ENCODE data around the gene GTSF1L.
"Not testable (repeated sequence)": the region's sequence is repeated elsewhere in the genome, so short reads cannot be mapped to it uniquely, and the experiment has no call there.

The GTSF1L gene

GRCh38 chr20:43726811-43727338 is at the start of gene GTSF1L:
Gene GTSF1L (minus strand): TSS chr20:43727002. CDS start chr20:43726694, 308 bp downstream.
- DNase-seq, result no peak

- DNase-seq, result no peak
Measured at GRCh38 chr20:43774754-43775153, 48.0 kb upstream of the GTSF1L start.

- DNase-seq, result no peak
Measured at GRCh38 chr20:43771503-43772190, 44.8 kb upstream of the GTSF1L start.

GRCh38 chr20:43770342-43770741 is 43.5 kb upstream of the GTSF1L start:
- DNase-seq, result no peak

GRCh38 chr20:43767686-43768474 is 41.1 kb upstream of the GTSF1L start:
- DNase-seq, result no peak

GRCh38 chr20:43766917-43767316 is 40.1 kb upstream of the GTSF1L start:
- no peak for DNase-seq

- DNase-seq, result no peak
Measured at GRCh38 chr20:43766385-43766784, 39.6 kb upstream of the GTSF1L start.

- DNase-seq, result no peak
Measured at GRCh38 chr20:43765916-43766315, 39.1 kb upstream of the GTSF1L start.

- no peak for DNase-seq
Measured at GRCh38 chr20:43762911-43763310, 36.1 kb upstream of the GTSF1L start.

- no peak for DNase-seq
Measured at GRCh38 chr20:43761386-43762340, 34.9 kb upstream of the GTSF1L start.

GRCh38 chr20:43757888-43758287 is 31.1 kb upstream of the GTSF1L start:
- not testable (repeated sequence) for DNase-seq

GRCh38 chr20:43755851-43756250 is 29.0 kb upstream of the GTSF1L start:
- no peak for DNase-seq

GRCh38 chr20:43755390-43755789 is 28.6 kb upstream of the GTSF1L start:
- no peak for DNase-seq

GRCh38 chr20:43752561-43753301 is 25.9 kb upstream of the GTSF1L start:
- DNase-seq, result peak; percentile 17

- DNase-seq, result no peak
Measured at GRCh38 chr20:43752051-43752360, 25.2 kb upstream of the GTSF1L start.

GRCh38 chr20:43751167-43752050 is 24.6 kb upstream of the GTSF1L start:
- DNase-seq, result peak; percentile 11

- DNase-seq, result no peak
Measured at GRCh38 chr20:43750774-43751166, 24.0 kb upstream of the GTSF1L start.

GRCh38 chr20:43749734-43750294 is 23.0 kb upstream of the GTSF1L start:
- DNase-seq, result peak; percentile 75

- DNase-seq, result no peak
Measured at GRCh38 chr20:43748274-43748673, 21.5 kb upstream of the GTSF1L start.

- DNase-seq, result no peak
Measured at GRCh38 chr20:43746344-43747137, 19.7 kb upstream of the GTSF1L start.

Measured in CD4-positive, alpha-beta T cell treated with Interleukin-10 for 1 hour (primary cell).